Esophagus muscularis mucosa (tissue), 4 donors: ENCODE data around the gene COL4A1. TPM values are rescaled to one million over a fixed set of nuclear protein-coding genes. Genes with fewer than 3 reads are reported as not detected.

Experiments used
- DNase-seq: peaks from one replicate; pipeline ENCODE4 v3.0.0-alpha.2; 2017; ENCODE audit errors: extremely low spot score
- H3K27ac ChIP-seq, 4 donors: fragments of 200-600 bp; sonication (generic); replicated peaks in 1 of 4; 1 replicate in 3 of 4; 2 replicates in 1 of 4; pipeline ENCODE4 v1.5.1; 2016 to 2019; ENCODE audit warnings: mild to moderate bottlenecking in 1 of 4
- H3K27me3 ChIP-seq, 4 donors: fragments of 200-600 bp; sonication (generic); one replicate each; pipeline versions ENCODE4 v1.5.1 to v1.6.0; 2016 to 2019
- H3K36me3 ChIP-seq, 4 donors: fragments of 200-600 bp; sonication (generic); one replicate each; pipeline ENCODE4 v1.5.1; 2016 to 2019
- H3K4me1 ChIP-seq, 4 donors: fragments of 200-600 bp; sonication (generic); one replicate each; pipeline ENCODE4 v1.5.1; 2016 to 2019
- H3K4me3 ChIP-seq, 4 donors: fragments of 200-600 bp; sonication (generic); 1 replicate in 2 of 4; 2 replicates in 2 of 4; pipeline ENCODE4 v1.5.1; 2016 to 2019; ENCODE audit warnings: mild to moderate bottlenecking in 4 of 4, moderate library complexity in 1 of 4
- H3K9me3 ChIP-seq, 4 donors: fragments of 200-600 bp; sonication (generic); 1 replicate in 3 of 4; 2 replicates in 1 of 4; pipeline ENCODE4 v1.5.1; 2016 to 2019
- CTCF ChIP-seq, 3 experiments: fragments of 200-600 bp in 2 of 3; fragments of 450-650 bp in 1 of 3; sonication (generic) in 2 of 3; IDR thresholded peaks; one replicate each; pipeline ENCODE4 v1.5.1; 2017 to 2019; ENCODE audit warnings: antibody characterized with exemption in 3 of 3, mild to moderate bottlenecking in 2 of 3, moderate library complexity in 1 of 3
- EP300 ChIP-seq: sonication (generic); formaldehyde crosslinking; IDR thresholded peaks from one replicate; pipeline ENCODE4 v1.6.1; 2017; ENCODE audit warnings: antibody characterized with exemption
- POLR2A ChIP-seq: fragments of 450-650 bp; IDR thresholded peaks from one replicate; pipeline ENCODE4 v1.6.1; 2017; ENCODE audit warnings: antibody characterized with exemption, moderate library complexity, mild to moderate bottlenecking, low read depth
- POLR2AphosphoS5 ChIP-seq, 2 donors: sonication (generic); formaldehyde crosslinking; IDR thresholded peaks; one replicate each; pipeline ENCODE4 v1.6.1; 2017; ENCODE audit warnings: antibody characterized with exemption in 2 of 2
- WGBS: methylation state at CpG from one replicate; pipeline ENCODE4 v1.1.5; 2018; 5-methylcytosine and 5-hydroxymethylcytosine counted together
- intact Hi-C: fragments of 100-400 bp; cut with DNase I; formaldehyde crosslinking; loops from one replicate; pipeline ENCODE4 v1.15.1; 2023
- total RNA-seq, 4 donors: library from RNA; depleted of rRNA; stranded (reverse); fragments of >200 nt; gene quantifications; one replicate each; pipeline versions ENCODE4 v1.1.0 to v1.2.1, GENCODE V29; 2016

COL4A1 gene
- total RNA-seq, 4 donors from 2014 or later: 328 to 578 (median 405) TPM

- no peaks in the 10 kb centered on the region for H3K9me3 ChIP-seq
- H3K4me3 ChIP-seq: no peak overlapping the region
- H3K4me1 ChIP-seq: peaks cover 0 to 5% (median 2%) of the 10 kb centered on the region in 4 donors
- DNase-seq: no peak
- no peak for TF ChIP-seq POLR2A
- peak in 1 of 2 donors; percentile 55 for TF ChIP-seq POLR2AphosphoS5 (IDR thresholded peaks at IDR 0.05)
- peak; percentile 68 to 90 (median 74) for TF ChIP-seq CTCF (IDR thresholded peaks at IDR 0.05)
- intact Hi-C loops: no loop called here
- H3K27me3 ChIP-seq: peaks cover 0 to 3% (median 0%) of the 10 kb centered on the region in 4 donors
- 31% methylated on average over 23 of the region's 23 CpGs for WGBS
- no peaks in the 10 kb centered on the region for H3K36me3 ChIP-seq
- no peak overlapping the region for H3K27ac ChIP-seq
These were observed 190.9 kb downstream of the COL4A1 start for GRCh38 chr13:110116072-110116487.

GRCh38 chr13:110115591-110115990, 191.4 kb downstream of the COL4A1 start:
- no peak for TF ChIP-seq EP300
- TF ChIP-seq CTCF (IDR thresholded peaks at IDR 0.05): no peak
- TF ChIP-seq POLR2A: no peak
- no peak for TF ChIP-seq POLR2AphosphoS5 (IDR thresholded peaks at IDR 0.05)
- Histone ChIP-seq H3K4me1 (peaks cover 0 to 5% (median 2%) of the 10 kb centered on the region in 4 donors), H3K27ac (no peak overlapping the region), H3K9me3 (no peaks in the 10 kb centered on the region), H3K27me3 (peaks cover 0 to 3% (median 0%) of the 10 kb centered on the region in 4 donors), H3K36me3 (no peaks in the 10 kb centered on the region), H3K4me3 (no peak overlapping the region)
- intact Hi-C loops: no loop called here
- 87% methylated on average over 5 of the region's 5 CpGs for WGBS
- no peak for DNase-seq

GRCh38 chr13:110114316-110114715, 192.6 kb downstream of the COL4A1 start:
- no peak for TF ChIP-seq CTCF (IDR thresholded peaks at IDR 0.05)
- TF ChIP-seq POLR2A: no peak
- no peak for TF ChIP-seq EP300
- no peak for TF ChIP-seq POLR2AphosphoS5 (IDR thresholded peaks at IDR 0.05)
- intact Hi-C loops: no loop called here
- H3K4me1 ChIP-seq: peaks cover 10 to 18% (median 14%) of the 10 kb centered on the region in 4 donors
- peaks cover 0 to 3% (median 0%) of the 10 kb centered on the region in 4 donors for H3K27me3 ChIP-seq
- no peak overlapping the region for H3K27ac ChIP-seq
- WGBS: 82% methylated on average over 2 of the region's 2 CpGs
- no peaks in the 10 kb centered on the region for H3K9me3 ChIP-seq
- no peaks in the 10 kb centered on the region for H3K36me3 ChIP-seq
- no peak for DNase-seq
- H3K4me3 ChIP-seq: no peak overlapping the region

DNA sequence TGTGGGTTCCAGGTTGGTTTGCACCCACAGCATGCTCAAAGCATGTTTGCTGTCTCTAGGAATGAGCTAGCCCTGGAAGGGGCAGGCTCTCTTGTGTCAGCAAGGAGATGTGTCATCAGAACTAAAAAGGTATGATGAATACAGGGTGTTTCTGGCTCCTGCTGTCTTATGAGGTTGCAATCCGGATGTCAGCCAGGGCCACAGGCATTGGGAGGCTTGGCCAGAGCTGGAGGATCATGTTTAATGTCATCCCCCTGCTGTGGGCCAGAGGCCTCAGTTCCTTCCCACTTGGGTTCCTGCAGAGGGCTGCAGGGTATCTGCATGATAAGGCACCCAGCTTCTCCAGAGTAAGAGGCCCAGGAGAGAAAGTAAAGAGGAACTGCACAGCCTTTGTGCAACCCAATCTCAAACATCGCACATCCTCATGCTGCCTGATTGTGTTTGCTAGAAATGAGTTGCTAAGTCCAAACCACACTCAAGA, 193.6 kb downstream of the COL4A1 start:
- no peak for DNase-seq
- 78% methylated on average over 2 of the region's 2 CpGs for WGBS
- H3K27ac ChIP-seq: no peak overlapping the region

More for the DNA sequence above, 193.6 kb downstream of the COL4A1 start:
- Histone ChIP-seq H3K36me3 (no peaks in the 10 kb centered on the region), H3K4me3 (no peak overlapping the region), H3K9me3 (no peaks in the 10 kb centered on the region), H3K27me3 (peaks cover 0 to 3% (median 0%) of the 10 kb centered on the region in 4 donors), H3K4me1 (peaks cover 14 to 24% (median 22%) of the 10 kb centered on the region in 4 donors)
- no peak for TF ChIP-seq CTCF (IDR thresholded peaks at IDR 0.05)
- TF ChIP-seq POLR2A: no peak
- TF ChIP-seq POLR2AphosphoS5 (IDR thresholded peaks at IDR 0.05): no peak
- TF ChIP-seq EP300: no peak
- intact Hi-C loops: no loop called here
